Prostate gland (tissue), 2 donors: Measurements from ENCODE around the gene ARID4B.

ENCODE experiments used
- POLR2AphosphoS5 ChIP-seq: sonication (generic); formaldehyde crosslinking; IDR thresholded peaks from one replicate; pipeline ENCODE4 v1.6.1; 2017; ENCODE audit warnings: antibody characterized with exemption
- TF ChIP-seq, protein P1 (sequence below), 4 experiments: fragments of 200-600 bp in 2 of 4; fragments of 450-650 bp in 2 of 4; sonication (generic) in 2 of 4; IDR thresholded peaks; 1 replicate in 3 of 4; 2 replicates in 1 of 4; pipeline ENCODE4 v1.5.1; 2016 to 2019; ENCODE audit warnings: antibody characterized with exemption in 4 of 4, mild to moderate bottlenecking in 2 of 4, moderate library complexity in 2 of 4

DNA sequence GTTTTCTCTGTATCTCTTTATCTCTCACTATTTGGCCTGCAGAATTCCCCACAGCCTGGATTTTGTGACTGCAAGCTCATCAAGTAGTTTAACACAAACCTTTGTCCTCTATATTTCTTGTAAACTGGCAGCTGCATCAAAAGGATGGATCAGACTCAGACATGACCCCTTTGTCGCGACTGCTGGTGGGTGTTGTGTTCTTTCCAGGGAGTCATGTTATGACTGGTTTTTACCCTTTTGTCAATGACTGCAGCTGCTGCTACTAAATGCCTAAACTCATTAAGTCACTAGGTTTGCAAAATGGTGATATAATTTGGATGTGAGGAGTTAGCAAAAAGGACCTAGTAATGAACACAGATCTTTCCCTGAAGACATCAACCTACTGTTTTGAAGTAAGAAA lies 189.2 kb downstream of the ARID4B start:
- TF ChIP-seq, protein P1, sequence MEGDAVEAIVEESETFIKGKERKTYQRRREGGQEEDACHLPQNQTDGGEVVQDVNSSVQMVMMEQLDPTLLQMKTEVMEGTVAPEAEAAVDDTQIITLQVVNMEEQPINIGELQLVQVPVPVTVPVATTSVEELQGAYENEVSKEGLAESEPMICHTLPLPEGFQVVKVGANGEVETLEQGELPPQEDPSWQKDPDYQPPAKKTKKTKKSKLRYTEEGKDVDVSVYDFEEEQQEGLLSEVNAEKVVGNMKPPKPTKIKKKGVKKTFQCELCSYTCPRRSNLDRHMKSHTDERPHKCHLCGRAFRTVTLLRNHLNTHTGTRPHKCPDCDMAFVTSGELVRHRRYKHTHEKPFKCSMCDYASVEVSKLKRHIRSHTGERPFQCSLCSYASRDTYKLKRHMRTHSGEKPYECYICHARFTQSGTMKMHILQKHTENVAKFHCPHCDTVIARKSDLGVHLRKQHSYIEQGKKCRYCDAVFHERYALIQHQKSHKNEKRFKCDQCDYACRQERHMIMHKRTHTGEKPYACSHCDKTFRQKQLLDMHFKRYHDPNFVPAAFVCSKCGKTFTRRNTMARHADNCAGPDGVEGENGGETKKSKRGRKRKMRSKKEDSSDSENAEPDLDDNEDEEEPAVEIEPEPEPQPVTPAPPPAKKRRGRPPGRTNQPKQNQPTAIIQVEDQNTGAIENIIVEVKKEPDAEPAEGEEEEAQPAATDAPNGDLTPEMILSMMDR (IDR thresholded peaks at IDR 0.05), result no peak
- TF ChIP-seq POLR2AphosphoS5, result no peak
